ACHN (cell line): ENCODE measurements around the gene EVI5.
A peak's percentile ranks its signal among the peaks of the same experiment; 100 is the strongest.
"Not testable (repeated sequence)": the region's sequence is repeated elsewhere in the genome, so short reads cannot be mapped to it uniquely, and the experiment has no call there.

Experiments used
- DNase-seq: peaks from one replicate; pipeline ENCODE4 v3.0.0-alpha.2; 2015
- in situ Hi-C: cut with HindIII; loops from 2 replicates; pipeline ENCODE4 v1.10.0; 2017; ENCODE audit warnings: low sequenced_read_pairs, low pct_ligation_motif_present, low pct_unique_long_range_greater_than_20kb

EVI5 gene

DNA sequence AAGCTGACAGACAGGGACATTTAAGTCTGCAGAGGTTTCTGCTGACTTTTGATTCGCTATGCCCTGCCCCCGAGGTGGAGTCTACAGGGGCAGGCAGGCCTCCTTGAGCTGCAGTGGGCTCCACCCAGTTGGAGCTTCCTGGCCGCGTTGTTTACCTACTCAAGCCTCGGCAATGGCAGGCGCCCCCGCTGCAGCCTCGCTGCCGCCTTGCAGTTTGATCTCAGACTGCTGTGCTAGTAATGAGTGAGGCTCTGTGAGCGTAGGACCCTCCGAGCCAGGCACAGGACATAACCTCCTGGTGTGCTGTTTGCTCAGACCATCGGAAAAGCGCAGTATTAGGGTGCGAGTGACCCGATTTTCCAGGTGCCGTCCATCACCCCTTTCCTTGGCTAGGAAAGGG is 149.7 kb downstream of the EVI5 start:
- DNase-seq, in situ Hi-C loops: not testable (repeated sequence)

GRCh38 chr1:92623187-92623778 is 161.6 kb downstream of the EVI5 start:
- in situ Hi-C loops: no loop called here
- DNase-seq: peak; percentile 25

DNA sequence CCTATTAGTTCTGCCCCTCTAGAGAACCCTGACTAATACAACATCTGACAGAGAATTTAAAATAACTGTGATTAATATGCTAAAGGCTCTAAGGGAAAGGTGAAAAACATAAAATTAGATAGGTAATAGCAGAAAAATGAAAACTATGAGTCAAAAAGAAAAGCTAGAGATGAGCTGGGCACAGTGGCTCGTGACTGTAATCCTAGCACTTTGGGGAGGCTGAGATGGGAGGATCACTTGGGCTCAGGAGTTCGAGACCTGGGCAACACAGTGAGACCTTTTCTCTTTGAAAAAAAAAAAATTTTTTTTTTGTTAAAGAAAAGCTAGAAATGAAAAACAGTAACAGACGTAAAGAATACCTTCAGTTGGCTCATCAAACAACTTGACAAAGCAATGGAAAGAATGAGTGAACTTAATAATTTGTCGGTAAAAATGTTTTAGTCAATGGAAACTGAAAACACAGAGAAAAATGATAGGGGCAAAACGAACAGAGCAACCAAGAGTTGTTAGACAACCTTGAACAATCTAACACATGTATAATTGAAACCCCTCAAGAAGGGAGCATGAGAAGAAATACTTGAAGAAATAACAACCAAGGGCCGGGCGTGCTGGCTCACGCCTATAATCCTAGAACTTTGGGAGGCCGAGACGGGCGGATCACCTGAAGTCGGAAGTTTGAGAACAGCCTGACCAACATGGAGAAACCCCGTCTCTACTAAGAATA is 165.3 kb downstream of the EVI5 start:
- in situ Hi-C loops: no loop called here
- no peak for DNase-seq

DNA sequence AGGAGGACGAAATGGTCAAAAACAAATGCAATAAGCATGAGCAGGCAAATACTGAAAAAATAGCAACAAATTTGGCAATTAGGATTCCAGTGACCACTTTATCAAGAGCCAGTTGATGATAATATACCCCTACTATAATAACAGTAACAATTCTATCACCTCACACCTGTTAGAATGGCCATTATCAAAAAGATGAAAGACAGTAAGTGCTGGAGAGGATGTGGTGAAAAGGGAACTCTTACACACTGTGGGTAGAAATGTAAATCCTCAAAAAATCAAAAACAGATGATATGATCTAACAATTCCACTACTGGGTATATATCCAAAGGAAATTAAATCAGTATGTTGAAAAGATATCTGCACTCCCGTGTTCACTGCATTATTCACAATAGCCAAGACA is 183.9 kb downstream of the EVI5 start:
- in situ Hi-C loops: no loop called here

GRCh38 chr1:92599184-92599583 is 185.7 kb downstream of the EVI5 start:
- in situ Hi-C loops: no loop called here
- peak; percentile 41 for DNase-seq

More for the DNA sequence above, 183.9 kb downstream of the EVI5 start:
- DNase-seq: no peak

- DNase-seq, in situ Hi-C loops: not testable (repeated sequence)
Measured at GRCh38 chr1:92589361-92589760, 195.5 kb downstream of the EVI5 start.

DNA sequence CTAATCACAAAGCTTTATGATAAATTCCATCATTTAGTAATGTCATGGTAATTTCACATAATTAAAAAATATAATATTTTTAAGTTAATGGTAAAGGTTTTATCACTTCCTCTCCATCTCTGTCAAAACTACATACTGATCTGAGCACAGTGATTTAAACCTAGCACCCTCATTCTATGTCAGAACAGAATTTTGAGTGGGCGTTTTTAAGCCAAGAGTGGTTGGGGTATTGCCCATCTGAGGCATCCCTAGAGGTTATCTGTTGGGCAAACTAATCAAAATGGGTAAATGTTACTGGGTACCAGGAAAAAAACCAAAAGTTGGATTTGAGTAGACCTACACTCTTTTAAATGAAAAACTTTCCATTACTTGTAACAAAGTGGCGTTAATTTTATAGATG is 197.5 kb downstream of the EVI5 start:
- in situ Hi-C loops: no loop called here

GRCh38 chr1:92585831-92586230 is 199.1 kb downstream of the EVI5 start:
- DNase-seq: no peak
- in situ Hi-C loops: no loop called here

More for the DNA sequence above, 197.5 kb downstream of the EVI5 start:
- DNase-seq: no peak

DNA sequence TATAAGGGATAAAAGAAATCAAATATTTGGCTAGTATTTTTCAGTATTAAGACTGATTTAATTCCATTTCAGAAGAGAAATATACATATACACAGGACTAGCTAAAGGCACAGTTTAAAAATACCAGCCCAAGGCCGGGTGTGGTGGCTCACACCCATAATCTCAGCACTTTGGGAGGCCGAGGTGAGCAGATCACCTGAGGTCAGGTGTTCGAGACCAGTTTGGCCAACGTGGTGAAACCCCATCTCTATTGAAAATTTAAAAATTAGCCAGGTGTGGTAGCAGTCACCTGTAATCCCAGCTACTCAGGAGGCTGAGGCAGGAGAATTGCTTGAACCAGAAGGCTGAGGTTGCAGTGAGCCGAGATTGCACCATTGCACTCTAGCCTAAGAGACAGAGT is 200.1 kb downstream of the EVI5 start:
- in situ Hi-C loops, DNase-seq: not testable (repeated sequence)

DNA sequence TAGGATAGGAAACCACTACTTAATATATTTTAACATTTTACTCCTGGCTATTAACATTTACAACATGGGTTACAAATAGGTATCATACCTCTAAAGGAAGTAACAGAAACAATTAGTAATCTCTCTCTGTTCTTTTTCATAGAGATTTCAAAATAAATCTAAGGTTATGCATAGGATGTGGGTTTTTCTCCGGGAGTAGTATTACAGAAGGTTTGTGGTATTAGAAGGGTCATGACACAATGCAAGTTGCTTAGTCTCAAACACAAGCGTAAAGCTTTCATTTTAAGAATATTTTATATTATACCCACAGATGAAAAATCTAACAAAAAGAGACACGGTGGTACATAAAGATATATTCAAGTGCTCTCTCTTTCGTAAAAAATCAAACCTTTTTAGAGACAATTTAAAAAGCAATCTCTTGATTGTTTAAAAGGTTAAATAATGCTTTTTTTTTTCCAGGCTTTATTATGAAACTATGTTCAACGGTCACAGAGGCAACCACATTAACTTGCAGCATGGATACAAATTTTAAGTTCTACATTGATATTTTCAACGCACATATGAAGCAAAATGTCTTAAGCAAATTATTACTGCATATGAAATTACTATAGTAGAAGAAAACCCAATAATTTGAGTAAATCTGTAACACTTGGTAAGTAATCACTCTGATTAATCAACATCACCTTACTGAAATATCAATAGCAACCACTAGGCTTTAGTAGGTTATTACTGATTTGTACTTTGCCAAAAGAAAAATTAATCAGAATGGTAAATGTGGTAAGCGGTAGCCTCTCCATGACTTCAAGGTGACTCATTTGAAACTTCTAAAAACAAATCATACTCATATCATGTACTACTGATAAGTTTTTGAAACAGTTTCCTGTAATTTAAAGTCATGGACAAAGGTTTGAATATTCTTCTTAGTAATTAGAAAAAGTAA is 200.8 kb downstream of the EVI5 start:
- DNase-seq: no peak
- in situ Hi-C loops: no loop called here

DNA sequence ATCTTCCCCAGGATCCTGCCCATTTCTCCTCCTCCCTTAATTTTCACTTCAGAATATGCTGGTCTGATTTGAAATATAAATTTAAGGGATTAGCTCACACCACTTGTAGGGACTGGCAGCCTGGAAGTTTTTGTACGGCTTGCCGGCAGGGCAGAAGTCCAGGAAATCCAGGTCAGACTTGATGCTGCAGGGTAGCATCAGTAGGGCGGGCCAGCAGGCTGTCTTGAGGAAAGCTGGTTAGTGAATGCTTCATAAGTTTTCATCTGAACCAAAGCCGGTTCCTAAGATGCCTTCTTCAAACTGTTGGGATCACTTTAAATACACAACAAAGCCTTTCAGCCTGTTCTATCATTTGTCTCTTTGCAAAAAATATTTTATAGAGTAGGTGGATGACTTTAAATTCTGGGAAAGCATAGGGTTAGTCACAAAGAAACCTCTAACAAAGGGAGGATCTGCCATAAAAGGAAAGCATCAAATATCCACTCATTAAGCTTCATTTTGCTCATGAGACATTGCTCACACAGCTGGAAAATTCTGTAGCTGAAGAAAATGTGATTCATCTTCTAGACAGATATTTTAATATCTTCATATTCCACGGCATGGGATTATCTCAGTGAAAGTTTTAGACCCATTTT is 207.5 kb downstream of the EVI5 start:
- in situ Hi-C loops: no loop called here
- no peak for DNase-seq

DNA sequence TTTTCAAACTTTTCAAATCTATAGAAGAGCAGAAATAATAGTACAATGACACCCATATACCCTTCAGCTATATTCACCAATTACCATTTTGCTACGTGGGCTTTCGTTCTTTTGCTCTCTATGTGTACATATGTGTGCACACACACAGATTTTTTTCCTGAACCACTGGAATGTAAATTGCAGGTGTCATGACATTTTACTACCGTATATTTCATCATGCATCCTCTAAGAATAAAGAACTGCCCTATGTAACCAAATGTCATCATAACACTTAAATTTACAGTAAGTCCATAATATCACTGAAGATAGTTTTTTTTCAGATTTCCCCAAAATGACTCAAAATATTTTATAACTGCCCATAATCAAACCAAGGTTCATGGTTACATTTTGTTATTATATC is 209.8 kb downstream of the EVI5 start:
- DNase-seq: no peak
- in situ Hi-C loops: no loop called here

DNA sequence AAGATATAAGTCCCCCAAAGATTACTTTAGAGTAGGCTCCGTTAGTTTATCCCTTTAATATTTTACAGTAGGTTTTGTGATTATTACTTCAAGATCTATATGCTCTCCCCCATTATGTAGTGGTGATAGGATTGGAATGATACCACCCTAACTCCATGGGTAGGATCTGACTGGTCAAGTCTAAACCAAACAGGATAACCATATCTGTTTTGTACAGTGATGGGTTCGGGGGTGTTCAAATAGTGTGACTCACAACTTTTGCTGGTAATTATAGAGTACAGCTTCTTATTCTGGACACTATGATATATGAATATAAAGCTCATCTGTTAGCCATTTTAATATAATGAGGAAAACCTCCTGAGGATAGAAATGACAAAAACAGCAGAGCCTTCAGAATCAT is 212.4 kb downstream of the EVI5 start:
- in situ Hi-C loops: no loop called here
- DNase-seq: no peak

- DNase-seq: no peak
- in situ Hi-C loops: no loop called here
Measured at GRCh38 chr1:92571578-92571977, 213.3 kb downstream of the EVI5 start.

GRCh38 chr1:92567211-92567868 is 217.6 kb downstream of the EVI5 start:
- DNase-seq: no peak
- in situ Hi-C loops: no loop called here

GRCh38 chr1:92563457-92564216 is 221.3 kb downstream of the EVI5 start:
- in situ Hi-C loops: no loop called here
- DNase-seq: no peak

DNA sequence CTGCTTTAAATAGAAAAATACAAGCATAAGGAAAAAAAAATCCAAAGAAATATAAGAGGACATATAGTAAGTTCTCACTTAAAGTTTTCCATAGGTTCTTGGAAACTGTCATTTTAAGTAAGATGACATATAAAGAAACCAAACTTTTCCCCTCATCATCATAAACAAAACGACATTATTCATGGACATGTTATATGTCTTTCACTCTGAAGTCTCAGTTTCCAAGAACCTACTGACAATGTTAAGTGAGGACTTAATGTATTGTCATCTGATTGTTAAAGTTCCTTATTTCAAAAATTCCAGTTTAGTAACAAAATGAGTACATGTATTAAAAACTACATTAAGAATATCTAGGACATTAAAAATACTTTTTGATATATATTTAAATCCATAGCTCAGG is 228.6 kb downstream of the EVI5 start:
- DNase-seq: no peak
- in situ Hi-C loops: no loop called here

GRCh38 chr1:92554216-92554615 is 230.7 kb downstream of the EVI5 start:
- in situ Hi-C loops: no loop called here

More at GRCh38 chr1:92554216-92554615, 230.7 kb downstream of the EVI5 start:
- no peak for DNase-seq
